Measurements from ENCODE around the gene NWD2.
A peak's percentile ranks its signal among the peaks of the same experiment; 100 is the strongest.

NWD2 gene

DNA sequence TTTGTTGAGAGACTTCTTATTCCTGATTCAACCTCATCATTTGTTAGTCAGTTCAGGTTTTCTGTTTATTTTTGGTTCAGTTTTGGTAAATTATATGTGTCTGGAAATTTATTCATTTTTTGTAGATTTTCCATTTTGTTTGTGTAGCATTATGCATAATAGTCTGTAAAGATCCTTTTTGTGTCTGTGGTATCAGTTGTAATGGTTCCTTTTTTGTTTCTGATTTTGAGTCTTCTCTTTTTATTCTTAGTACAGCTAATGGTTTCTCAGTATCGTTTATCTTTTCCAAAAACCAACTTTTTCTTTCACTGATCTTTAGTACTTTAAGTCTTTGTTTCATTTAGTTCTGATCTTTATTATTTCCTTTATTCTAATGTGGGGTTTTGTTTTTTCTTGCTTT lies 61.4 kb downstream of the NWD2 start:
- ATAC-seq: no peak

DNA sequence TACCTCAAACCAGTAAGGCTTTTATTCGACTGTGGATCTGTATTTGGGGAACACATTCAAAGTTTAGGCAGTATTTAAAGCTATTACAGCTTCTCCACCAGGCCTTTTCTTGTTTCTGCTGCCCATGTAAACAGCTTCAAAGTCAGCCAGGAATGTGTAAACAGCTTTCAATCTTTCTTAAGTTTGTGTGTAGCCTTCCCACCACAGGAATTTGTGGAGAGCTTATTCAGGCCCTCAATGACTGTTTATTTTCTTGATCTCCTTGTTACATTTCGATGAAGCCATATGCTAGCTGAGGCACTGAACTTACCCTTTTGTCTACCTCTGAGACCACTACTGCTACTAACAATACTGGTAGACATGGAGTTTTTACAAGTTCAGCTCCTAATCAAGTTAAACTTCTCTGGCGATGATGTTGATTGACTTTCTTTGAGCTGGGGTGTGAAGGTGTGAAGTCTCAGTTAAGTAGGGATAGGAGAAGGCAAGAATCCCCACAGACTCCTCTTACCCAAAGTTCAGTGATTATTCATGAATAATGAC lies 72.6 kb downstream of the NWD2 start:
- ATAC-seq: no peak

DNA sequence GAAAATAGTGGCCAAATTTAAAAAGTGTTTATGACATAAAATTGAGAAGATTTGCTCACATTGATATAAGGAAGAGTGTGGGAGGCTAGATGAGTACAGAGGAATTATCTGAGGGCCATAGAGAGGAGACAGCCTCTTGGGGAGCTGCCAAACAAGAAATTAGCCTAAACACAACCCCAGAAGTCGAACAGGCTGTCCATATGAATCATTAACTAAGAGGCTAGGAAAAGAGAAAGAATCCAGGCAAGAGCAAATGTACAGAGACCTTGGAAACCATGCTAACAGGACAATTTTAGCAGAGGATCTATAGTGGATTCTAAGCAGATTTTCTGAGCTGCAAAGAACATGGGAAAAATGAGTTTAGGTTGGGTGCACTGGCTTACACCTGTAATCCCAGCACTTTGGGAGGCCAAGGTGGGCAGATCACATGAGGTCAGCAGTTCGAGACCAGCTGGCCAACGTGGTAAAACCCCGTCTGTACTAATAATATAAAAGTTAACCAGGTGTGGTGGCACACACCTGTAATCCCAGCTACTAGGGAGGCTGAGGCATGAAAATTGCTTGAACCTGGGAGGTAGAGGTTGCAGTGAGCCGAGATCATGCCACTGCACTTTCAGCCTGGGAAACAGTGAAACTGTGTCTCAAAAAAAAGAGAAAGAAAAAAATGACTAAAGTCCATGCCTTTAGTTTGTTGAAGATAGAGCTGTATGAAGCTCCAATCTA lies 76.1 kb downstream of the NWD2 start:
- no peak for ATAC-seq

DNA sequence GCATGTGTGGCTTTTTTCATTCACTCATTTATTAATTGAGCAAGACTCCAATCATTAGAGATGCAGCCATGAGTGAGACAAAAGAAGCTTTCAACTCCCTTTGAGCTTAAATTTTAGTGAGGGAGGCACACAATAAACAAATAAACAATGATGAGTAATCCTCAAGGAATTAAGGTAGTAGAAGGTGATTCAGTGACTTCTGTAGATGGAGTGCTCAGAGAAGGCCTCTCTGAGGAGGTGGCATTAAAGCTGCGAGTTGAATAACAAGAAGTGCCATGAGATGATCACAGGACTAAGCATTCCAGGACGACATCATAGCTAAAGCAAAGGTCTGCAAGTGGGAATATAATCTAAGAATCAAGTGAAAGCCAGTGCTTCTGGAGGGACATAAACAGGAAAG lies 77.6 kb downstream of the NWD2 start:
- ATAC-seq: no peak

DNA sequence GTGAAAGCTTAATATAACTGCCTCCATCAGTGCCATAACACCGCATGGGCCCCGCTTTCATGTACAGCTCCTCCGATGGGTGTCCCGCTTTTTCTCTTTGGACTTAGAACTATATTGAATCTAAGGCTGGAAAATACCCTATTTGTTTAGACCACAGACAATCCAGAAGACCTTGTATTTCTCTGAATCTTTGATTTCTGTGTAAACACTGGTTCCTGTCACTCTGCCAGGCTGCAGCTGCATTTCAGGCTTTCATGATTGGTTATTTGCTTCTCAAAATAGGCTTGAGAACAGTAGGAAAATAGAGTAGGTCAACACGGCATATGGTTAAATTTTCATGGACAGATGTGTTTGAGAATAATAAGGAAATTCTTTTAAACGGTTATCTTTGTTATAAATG lies 80.0 kb downstream of the NWD2 start:
- no peak for ATAC-seq

DNA sequence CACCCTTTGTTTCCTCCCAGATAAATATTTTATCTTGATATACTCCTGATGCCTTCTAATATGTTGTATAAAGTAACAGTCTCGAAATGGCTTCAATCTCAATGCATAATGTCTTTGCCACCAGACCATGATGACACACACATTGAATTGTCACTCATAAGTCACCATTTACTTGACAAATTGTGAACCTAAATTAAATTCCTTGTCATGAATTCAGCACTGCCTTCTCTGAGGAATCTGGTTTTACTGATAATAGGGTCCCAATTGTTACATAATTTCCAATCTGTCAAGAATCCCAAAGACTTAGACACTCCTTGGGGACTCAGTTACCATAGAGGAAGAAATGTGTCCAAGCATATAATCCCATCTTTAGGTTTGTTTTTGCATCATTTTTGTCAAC lies 82.3 kb downstream of the NWD2 start:
- no peak for ATAC-seq

DNA sequence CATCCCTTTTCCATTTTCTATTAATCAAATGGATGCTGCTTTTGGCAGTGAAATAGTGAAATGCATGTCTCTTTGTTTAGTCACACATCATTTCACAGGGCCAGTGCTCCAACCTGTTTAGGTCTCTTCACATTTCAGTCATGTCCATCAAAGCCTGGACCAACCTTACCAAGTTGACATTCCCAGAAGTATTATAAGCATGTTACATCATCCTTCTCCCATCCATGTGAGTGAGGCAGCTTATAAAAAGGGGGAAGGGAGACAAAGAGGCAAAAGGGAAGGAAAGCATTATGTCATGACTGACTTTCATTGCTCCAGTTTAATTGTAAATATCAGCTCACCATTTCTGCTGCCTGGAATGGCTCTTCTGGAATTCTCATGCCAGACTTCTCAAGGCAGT lies 94.4 kb downstream of the NWD2 start:
- ATAC-seq: no peak

DNA sequence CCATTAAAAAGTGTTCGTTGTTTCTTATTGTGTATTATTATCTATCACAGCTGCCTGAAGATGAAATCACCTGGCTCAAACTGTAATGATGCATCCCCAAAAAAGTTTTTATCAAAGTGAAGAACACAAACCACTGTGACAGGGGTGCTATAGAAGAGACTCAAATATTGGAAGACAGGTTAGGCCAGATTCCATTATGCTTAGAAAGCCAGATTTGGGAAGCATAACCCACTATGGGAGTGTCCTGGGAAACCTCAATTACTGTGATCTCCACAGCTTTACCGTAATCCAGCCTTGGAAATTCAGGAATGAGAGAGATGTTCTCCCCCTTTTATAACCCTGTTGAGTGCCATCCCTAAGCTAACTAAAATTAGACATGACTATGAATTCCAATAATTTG lies 114.2 kb downstream of the NWD2 start:
- no peak for ATAC-seq

DNA sequence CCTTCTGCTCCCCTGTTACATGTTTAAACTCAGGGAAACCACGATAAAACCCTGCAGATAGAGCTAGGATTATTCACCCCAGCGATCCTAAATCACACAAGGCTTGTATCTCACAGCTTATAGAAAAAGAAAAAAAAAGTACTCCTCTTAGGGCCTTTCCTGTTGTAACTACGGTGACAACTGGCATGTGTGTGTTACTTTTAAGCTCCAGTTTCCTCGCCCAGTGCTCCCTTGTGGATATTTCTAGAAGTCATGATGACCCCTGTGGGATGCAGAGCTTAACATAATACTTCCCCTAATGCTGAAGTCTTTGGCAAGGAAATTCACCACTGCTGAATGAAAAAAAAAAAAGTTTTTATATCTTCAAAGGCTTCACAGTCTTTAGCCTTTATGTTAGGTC lies 114.7 kb downstream of the NWD2 start:
- ATAC-seq: no peak

DNA sequence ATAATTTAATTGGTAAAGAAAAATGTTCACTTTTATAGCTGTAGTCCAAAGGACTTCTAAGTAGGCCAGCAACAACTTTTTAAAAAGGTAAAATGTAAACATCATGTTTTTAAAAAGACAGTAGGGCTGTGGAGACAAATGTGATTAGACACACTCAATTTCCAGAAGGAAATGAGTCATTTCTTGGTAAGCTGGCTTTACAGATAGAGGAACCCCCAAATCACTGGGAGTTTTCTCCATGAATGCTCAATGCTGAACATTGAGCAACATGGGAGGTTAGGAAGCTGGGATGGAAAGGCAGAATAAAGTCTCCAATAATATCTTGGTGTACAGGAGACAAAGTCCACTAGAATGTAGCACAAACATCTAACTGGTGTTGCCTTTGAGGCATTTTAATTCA lies 121.3 kb downstream of the NWD2 start:
- ATAC-seq: no peak

DNA sequence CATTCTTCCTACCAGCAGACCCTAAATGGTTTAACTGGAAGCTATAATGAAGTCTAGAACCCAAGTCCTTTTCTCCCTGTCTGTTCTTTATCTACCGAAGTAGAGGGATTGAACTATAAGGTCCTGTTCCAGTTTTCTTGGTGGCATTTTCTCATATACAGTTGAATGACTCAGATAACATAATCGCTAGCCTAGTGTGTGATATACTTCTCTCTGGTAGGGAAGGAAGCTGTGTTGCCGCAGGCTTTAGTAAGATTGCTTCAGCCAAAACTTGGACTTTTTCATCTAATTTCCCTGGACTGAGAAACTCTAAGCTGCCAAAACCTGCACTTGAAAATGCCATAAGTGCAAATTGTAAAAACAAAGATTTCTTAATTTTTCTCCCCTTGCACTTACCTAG lies 123.4 kb downstream of the NWD2 start:
- ATAC-seq: no peak

DNA sequence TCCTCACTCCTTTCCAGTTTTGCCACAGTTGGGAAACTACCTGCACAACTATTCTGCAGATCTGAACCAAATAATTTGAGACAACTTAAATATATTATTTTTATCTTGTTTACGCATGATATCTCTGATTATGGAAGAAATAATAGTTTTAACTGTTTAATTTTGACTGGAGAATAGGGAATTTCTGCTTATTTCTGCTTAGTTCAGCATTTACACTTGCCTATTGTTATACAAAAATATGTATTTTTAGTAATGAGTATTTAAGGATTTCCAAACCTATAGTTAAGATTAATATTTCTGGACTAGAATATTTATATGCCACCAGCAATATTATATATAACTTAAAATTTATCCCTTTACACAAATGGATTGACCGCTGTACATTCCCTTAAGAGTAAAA lies 125.5 kb downstream of the NWD2 start:
- ATAC-seq: no peak

DNA sequence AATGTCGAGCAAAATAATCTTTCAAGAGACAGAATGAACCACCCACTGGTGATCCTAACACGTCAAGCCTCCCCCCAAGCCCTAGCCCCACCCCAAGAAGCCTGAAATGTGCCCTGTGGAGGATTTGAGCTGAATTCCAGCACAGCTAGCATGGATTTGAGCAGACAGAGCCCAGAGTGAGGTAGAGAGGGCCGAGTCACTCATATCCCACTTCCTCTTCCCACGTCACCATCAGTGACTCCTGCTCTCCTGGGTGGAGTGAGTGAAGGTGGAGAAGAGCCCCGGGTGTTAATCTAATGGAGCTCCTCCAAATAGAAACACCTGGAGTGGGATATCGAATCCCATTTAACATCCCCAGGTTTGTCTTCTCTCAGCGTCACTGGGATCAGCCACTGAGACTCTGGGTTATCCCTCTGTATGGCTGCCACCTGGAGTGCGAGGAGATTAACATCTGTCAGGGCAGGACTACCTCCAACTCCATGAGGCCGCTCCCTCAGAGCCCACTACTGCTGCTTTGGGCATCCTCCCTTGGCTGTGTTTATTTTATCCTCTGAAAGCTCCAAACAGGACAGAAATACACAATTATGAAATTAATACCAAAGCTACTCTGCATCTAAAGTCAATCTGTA lies 136.6 kb downstream of the NWD2 start:
- no peak for ATAC-seq

DNA sequence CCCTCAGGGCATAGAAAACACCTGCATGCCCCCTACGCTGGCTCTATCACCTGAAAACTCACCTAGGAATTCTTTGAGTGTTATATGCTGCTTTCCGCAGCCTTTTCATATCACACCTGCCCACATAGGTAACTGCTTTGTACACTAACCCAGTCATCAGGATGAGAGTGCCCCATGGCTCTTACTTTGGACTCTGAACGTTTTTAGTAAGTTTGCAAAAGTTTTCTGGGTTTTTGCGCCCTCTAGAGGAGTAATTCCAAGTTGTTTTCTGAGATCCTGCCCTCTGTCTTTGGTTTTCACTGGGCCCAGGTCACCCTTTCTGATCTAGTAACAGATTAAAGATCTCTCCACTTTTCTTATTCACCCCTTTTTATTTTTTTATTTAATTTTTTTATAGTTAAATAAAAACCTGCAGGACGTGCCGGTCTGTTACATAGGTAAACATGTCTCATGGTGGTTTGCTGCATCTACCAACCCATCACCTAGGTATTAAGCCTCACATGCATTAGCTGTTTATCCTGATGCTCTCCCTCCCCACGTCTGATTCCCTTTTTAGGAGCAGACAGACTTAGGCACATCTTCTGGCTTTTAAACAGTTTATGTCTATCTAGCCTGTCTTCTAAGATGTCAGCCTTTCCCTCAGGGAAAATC lies 139.2 kb downstream of the NWD2 start:
- ATAC-seq: no peak

DNA sequence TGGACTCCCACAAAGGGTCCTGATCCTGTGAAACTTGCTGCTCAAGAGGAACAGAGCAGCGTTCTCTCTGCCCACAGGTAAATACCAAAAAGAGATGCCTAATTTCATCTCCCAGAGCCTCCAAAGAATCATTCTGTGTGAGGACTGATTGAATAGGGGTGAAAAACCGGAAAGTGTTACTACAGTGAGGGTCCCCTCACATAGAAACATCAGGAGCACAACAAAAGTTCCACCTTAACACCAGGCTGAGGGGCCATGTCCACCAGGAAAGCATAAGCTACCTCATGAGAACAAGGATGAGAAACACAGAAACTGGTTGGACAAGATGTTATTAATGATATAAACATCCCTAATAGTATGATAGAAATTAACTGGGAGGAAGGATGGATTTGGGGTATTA lies 140.9 kb downstream of the NWD2 start:
- ATAC-seq: no peak

DNA sequence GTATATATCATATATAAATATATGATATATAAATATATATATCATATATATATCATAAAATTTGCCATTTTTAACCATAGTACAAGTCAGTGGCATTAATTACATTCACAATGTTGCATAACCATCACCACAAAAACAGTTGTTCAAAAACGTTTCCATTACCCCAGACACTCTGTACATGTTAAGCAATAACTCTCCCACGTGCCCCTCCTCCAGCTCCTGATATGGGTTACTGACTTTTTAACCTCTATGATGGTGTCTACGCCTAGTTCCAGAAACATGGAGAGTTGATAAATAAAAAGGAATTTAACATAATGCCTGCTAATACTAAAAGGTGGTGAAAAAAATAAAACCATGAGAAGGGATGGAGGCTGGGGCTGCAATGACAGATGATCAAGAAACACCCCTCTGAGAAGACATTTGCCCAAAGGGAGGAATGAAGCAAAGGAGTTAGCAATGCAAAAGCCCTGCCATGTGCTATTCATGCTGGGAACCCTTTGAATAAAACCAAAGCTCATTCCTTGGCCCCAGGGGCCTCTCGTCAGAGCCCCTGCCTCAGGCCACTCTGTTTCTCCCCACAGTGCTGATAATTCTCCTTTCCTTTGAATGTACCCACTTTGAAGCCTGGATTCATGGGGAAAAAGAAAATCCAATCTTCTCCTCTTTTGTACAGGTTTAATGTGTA lies 144.3 kb downstream of the NWD2 start:
- ATAC-seq: no peak

DNA sequence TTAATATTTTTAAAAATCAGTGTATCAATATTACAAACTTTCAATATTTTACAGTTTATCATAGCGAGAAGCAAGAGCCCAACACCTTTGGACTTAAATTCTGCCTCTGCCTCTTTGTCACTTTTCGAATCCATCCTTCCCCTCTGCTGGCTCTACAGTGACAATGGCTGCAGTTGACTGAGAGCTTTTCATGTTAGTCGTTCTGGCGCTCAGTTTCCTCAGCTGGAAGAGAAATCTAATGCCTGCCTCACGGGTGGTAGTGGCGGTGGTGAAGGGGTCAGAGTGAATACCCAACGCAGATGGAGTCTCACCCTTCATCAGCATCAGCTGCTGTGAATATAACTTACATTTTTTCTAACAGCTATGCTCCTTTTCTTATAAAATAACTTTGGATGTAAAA lies 144.8 kb downstream of the NWD2 start:
- ATAC-seq: no peak

DNA sequence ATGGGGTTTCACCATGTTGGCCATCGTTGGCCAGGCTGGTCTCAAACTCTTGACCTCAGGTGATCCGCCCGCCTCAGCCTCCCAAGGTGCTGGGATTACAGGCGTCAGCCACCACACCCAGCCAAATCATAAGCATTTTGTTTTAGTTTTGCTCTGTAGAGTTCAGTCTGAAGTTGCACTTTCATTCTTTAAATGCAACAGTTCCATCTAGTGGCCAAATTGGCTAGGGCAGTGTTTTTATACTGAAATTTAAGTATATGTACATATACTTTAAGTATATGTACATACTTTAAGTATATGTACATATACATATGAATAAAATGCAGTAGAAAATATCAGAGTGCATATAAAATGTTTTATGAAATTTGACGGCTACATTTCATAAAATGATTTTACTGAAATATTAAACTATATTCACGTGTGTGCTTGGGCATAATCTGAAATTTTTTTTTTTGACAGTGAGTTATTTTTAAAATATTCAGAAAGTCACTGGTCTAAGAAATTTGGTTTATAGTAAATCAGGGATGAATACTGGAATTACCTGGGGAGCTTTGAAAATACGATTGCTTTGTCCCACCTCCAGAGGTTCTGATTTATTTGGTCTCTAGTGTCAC lies 145.5 kb downstream of the NWD2 start:
- ATAC-seq: peak in 1 of 2 donors; percentile 28

DNA sequence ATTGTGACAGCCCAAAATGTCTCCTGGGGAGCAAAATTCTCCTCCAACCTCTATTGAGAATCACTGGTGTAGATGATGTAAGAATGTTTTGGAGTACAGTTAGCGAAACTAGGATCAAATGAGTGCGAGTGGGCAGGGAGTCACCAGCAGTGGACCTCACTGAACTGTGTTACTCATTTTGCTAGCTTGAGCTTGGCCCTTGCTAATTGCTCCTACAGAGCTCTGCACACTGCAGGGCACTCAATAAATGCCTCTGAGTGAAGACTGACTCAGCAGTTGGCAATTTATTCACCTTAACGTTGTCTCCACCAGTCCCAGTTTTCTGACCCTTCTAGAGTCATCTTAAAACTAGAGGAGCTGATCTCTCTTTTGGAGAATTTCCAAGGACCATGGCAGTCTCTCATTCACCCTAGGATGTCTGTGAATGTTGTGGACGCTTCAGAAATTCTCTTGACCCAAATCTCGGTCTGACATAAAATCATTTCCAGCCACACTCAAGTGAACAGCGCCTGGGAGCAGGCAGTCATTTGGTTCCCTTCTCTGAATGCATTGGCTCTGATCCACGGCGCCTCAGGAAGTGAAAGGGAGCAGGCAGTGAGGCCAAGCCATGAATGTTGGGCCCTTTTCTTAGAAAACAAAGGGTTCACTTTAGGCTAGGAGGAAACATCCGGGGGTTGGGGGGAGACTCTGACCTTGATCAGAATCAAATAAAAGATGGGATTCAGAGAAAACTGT lies 148.1 kb downstream of the NWD2 start:
- no peak for ATAC-seq

DNA sequence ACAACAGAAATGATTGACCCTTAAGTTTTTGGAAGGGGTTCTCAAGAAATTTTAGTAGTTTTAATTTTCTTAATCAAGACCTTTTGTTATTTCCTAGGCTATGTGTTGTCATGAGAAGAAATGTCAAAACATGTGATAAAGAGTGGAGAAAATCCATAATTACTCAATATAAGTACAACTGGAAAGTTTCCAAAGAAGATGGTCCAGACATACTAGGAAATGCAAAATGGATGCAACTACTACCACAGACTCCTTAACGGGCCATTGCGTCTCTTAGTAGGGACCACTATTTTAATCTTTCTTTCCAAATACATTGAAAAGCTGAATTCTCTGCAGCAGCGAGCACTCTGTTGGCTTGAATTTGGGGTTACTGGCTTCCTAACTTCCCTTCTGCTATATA lies 148.8 kb downstream of the NWD2 start:
- ATAC-seq: no peak

DNA sequence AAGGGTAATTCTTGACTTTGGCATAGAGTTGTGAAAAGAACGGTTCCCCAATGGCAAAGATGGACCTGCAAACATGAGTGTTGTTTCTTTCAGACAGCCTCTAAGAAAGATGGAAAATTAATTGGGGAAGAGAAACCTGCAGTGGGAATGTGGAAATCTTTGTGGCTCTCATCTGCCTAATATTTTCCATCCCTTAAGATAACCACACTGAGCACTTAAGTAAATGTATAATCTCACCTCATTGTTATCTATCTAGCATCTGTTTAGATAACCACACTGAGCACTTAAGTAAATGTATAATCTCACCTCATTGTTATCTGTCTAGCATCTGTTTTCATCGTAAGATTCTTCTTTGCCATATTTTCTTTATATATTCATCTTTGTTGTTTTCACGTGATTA lies 149.3 kb downstream of the NWD2 start:
- no peak for ATAC-seq

DNA sequence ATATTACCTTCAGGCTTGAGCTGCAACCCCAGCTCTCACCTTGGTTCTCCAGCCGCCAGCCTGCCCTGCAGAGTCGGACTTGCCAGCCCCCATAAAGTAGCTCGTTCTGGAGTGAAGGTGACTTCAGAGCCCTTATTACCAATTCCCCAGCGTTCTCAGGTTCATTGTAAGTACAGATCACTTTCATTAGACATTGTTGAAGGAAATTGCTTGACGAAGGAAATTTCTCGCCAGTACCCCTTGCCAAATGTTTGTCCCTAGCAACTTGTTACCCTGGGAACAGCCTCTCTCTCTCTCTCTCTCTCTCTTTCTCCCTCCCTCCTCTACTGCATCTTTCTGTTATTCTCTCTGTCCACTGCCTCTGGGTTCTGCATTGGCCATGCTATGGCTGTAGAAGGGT lies 153.0 kb downstream of the NWD2 start:
- ATAC-seq: no peak

Measured in activated CD4-positive, CD25-positive, alpha-beta regulatory T cell treated with anti-CD3 and anti-CD28 coated beads, Interleukin-2, amount 50 U/mL, for 24 hours (primary cell).